KMS-11 (cell line): ENCODE measurements around the gene SUCLG2.

ENCODE experiments used
- H2AFZ ChIP-seq: fragments of 200-600 bp; sonication (generic); 2 replicates; pipeline ENCODE4 v1.6.1; 2016; ENCODE audit warnings: antibody characterized with exemption, mixed run types, low read depth
- H3K27ac ChIP-seq: fragments of 200-600 bp; sonication (generic); 2 replicates; pipeline ENCODE4 v1.6.1; 2016; ENCODE audit warnings: mild to moderate bottlenecking, mixed run types
- H3K27me3 ChIP-seq: fragments of 200-600 bp; sonication (generic); 2 replicates; pipeline ENCODE4 v1.6.1; 2017; ENCODE audit warnings: mild to moderate bottlenecking, low read depth, mixed run types, moderate library complexity; ENCODE audit not compliant: insufficient read depth
- H3K36me3 ChIP-seq: fragments of 200-600 bp; sonication (generic); 2 replicates; pipeline ENCODE4 v1.6.1; 2017; ENCODE audit warnings: mild to moderate bottlenecking, mixed run types; ENCODE audit not compliant: insufficient read depth
- H3K4me1 ChIP-seq: fragments of 200-600 bp; sonication (generic); 2 replicates; pipeline ENCODE4 v1.6.1; 2016; ENCODE audit warnings: mild to moderate bottlenecking, low read depth, mixed run types; ENCODE audit not compliant: poor library complexity, severe bottlenecking
- H3K4me2 ChIP-seq: fragments of 200-600 bp; sonication (generic); 2 replicates; pipeline ENCODE4 v1.7.0; 2016; ENCODE audit warnings: mild to moderate bottlenecking, mixed run types
- H3K4me3 ChIP-seq: fragments of 200-600 bp; sonication (generic); IDR thresholded peaks from 2 replicates; pipeline ENCODE4 v1.6.1; 2017; ENCODE audit warnings: low read depth, low read length, mixed read lengths; ENCODE audit not compliant: insufficient read depth
- H3K79me2 ChIP-seq: fragments of 200-600 bp; sonication (generic); 2 replicates; pipeline ENCODE4 v1.6.1; 2016; ENCODE audit warnings: low read depth, mixed run types; ENCODE audit not compliant: insufficient read depth
- H3K9ac ChIP-seq: fragments of 200-600 bp; sonication (generic); 2 replicates; pipeline ENCODE4 v1.6.1; 2016; ENCODE audit warnings: mild to moderate bottlenecking, mixed run types
- H4K20me1 ChIP-seq: fragments of 200-600 bp; sonication (generic); 2 replicates; pipeline ENCODE4 v1.6.1; 2016; ENCODE audit warnings: mild to moderate bottlenecking, mixed run types; ENCODE audit not compliant: insufficient read depth
- CTCF ChIP-seq: fragments of 200-600 bp; sonication (generic); conservative IDR thresholded peaks from 2 replicates; pipeline ENCODE4 v1.6.1; 2017; ENCODE audit warnings: low read depth, mild to moderate bottlenecking, antibody characterized with exemption, low read length, moderate library complexity, mixed read lengths

SUCLG2 gene

DNA sequence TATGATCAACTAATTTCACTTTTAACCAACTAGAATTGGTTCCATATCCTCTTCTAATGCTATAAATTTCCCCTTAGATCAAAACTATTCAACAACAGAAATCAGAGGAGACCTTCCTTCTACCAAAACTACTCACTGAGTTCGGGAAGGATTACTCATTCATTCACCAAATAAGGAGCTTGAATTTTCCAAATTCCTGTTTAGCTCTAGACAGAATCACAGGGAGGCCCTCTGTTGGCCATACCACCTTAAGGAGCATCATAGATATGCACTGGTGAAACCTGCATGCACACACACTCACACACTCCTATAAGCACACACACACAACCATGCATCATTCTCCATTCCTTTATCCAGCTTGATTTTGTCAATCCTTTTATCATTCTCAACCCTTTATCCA lies 49.0 kb downstream of the SUCLG2 start:
- Histone ChIP-seq H3K27me3 (no peaks in the 10 kb centered on the region), H3K4me2 (no peak overlapping the region), H3K36me3 (no peaks in the 10 kb centered on the region), H3K4me1 (no peaks in the 10 kb centered on the region), H3K27ac (no peak overlapping the region), H3K4me3 (no peak overlapping the region), H3K79me2 (no peaks in the 10 kb centered on the region), H2AFZ (no peak overlapping the region), H3K9ac (no peak overlapping the region), H4K20me1 (no peaks in the 10 kb centered on the region)
- TF ChIP-seq CTCF: no peak

DNA sequence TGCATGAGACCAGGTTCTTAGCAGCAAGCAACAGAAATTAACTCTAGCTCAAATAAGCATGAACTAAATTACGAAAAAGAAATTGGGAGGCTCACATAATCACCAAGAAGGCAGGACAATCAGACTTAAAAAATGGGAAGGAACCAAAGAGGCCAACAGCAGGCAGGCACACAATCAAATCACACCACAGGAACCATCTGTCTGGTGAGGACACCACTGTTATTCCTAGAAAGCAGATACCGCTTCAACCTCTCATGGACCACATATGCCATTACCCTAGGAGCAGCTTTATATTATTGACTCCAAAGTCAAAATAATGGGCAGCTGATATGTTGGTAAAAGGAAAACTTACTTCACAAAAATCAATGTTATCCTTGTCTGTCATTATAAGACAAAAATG lies 51.6 kb downstream of the SUCLG2 start:
- TF ChIP-seq CTCF: no peak
- Histone ChIP-seq H3K4me2 (no peak overlapping the region), H3K36me3 (no peaks in the 10 kb centered on the region)

GRCh38 chr3:67601919-67602608 lies 52.3 kb downstream of the SUCLG2 start:
- no peak overlapping the region for H3K27ac ChIP-seq
- H2AFZ ChIP-seq: no peak overlapping the region
- no peak for TF ChIP-seq CTCF
- H3K4me2 ChIP-seq: no peak overlapping the region
- H3K4me1 ChIP-seq: no peaks in the 10 kb centered on the region
- no peaks in the 10 kb centered on the region for H3K36me3 ChIP-seq
- no peaks in the 10 kb centered on the region for H3K79me2 ChIP-seq
- no peak overlapping the region for H3K9ac ChIP-seq
- no peaks in the 10 kb centered on the region for H4K20me1 ChIP-seq
- no peak overlapping the region for H3K4me3 ChIP-seq
- no peaks in the 10 kb centered on the region for H3K27me3 ChIP-seq

More for the DNA sequence above, 51.6 kb downstream of the SUCLG2 start:
- Histone ChIP-seq H2AFZ (no peak overlapping the region), H3K4me1 (no peaks in the 10 kb centered on the region), H3K27ac (no peak overlapping the region), H4K20me1 (no peaks in the 10 kb centered on the region), H3K79me2 (no peaks in the 10 kb centered on the region), H3K9ac (no peak overlapping the region), H3K27me3 (no peaks in the 10 kb centered on the region), H3K4me3 (no peak overlapping the region)

DNA sequence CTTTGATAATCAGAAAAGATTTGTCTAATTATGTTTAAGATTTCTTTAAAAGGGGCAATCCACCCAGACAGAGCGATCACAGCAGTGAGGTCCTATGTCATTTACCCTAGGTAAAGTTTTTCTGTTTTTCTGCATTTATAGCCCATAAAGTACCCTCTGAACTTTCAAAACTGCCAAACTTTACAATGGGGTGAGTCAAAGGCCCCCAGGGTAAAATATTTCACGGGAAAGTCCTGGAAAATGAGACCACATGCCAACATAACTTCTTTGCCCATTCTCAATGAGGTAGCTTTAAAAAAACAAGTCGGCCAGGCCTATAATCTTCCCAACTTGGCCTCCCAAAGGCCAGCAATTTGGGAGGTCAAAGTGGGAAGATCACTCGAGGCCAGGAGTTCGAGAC lies 53.0 kb downstream of the SUCLG2 start:
- Histone ChIP-seq H3K36me3 (no peaks in the 10 kb centered on the region), H3K79me2 (no peaks in the 10 kb centered on the region), H3K27me3 (no peaks in the 10 kb centered on the region), H3K4me3 (no peak overlapping the region), H3K9ac (no peak overlapping the region), H3K4me2 (no peak overlapping the region), H4K20me1 (no peaks in the 10 kb centered on the region), H2AFZ (no peak overlapping the region), H3K27ac (no peak overlapping the region), H3K4me1 (no peaks in the 10 kb centered on the region)
- no peak for TF ChIP-seq CTCF
